Endothelial cell of umbilical vein (primary cell): ENCODE data around the gene CCDC187.

ENCODE experiments used
- CTCF ChIP-seq, 2 donors: IDR thresholded peaks; 1 replicate in 1 of 2; 2 replicates in 1 of 2; pipeline ENCODE4 v1.5.1; 2011; ENCODE audit warnings: low read length in 2 of 2, mild to moderate bottlenecking in 2 of 2, moderate library complexity in 2 of 2, control low read depth in 1 of 2, inconsistent platforms in 1 of 2, low read depth in 1 of 2; ENCODE audit not compliant: insufficient read depth in 1 of 2; ENCODE audit errors: extremely low read depth in 1 of 2
- EZH2 ChIP-seq: IDR thresholded peaks from 2 replicates; pipeline ENCODE4 v1.6.1; 2012; ENCODE audit warnings: borderline replicate concordance, low read depth, mild to moderate bottlenecking, moderate library complexity, low read length, inconsistent platforms; ENCODE audit not compliant: severe bottlenecking
- GATA2 ChIP-seq: IDR thresholded peaks from 2 replicates; pipeline ENCODE4 v1.7.0; 2011; ENCODE audit warnings: low read depth, mild to moderate bottlenecking, moderate library complexity, mixed read lengths, low read length; ENCODE audit not compliant: insufficient read length, insufficient read depth
- JUN ChIP-seq: IDR thresholded peaks from 2 replicates; pipeline ENCODE4 v1.6.1; 2011; ENCODE audit warnings: borderline replicate concordance, low read depth; ENCODE audit not compliant: insufficient read length, insufficient read depth
- MYC ChIP-seq: IDR thresholded peaks from one replicate; pipeline ENCODE4 v1.6.1; 2011; ENCODE audit warnings: mild to moderate bottlenecking, low read depth, low read length
- POLR2A ChIP-seq: IDR thresholded peaks from 2 replicates; pipeline ENCODE4 v1.6.1; 2012; ENCODE audit warnings: low read depth, mild to moderate bottlenecking, control low read depth, low read length
- POLR2AphosphoS5 ChIP-seq: IDR thresholded peaks from 2 replicates; pipeline ENCODE4 v1.6.1; 2012; ENCODE audit warnings: low read depth, mild to moderate bottlenecking, control low read depth, low read length, moderate library complexity; ENCODE audit not compliant: insufficient read depth
- TF ChIP-seq, protein P1 (sequence below): IDR thresholded peaks from 2 replicates; pipeline ENCODE4 v1.6.1; 2011; ENCODE audit not compliant: insufficient read depth, insufficient read length

DNA sequence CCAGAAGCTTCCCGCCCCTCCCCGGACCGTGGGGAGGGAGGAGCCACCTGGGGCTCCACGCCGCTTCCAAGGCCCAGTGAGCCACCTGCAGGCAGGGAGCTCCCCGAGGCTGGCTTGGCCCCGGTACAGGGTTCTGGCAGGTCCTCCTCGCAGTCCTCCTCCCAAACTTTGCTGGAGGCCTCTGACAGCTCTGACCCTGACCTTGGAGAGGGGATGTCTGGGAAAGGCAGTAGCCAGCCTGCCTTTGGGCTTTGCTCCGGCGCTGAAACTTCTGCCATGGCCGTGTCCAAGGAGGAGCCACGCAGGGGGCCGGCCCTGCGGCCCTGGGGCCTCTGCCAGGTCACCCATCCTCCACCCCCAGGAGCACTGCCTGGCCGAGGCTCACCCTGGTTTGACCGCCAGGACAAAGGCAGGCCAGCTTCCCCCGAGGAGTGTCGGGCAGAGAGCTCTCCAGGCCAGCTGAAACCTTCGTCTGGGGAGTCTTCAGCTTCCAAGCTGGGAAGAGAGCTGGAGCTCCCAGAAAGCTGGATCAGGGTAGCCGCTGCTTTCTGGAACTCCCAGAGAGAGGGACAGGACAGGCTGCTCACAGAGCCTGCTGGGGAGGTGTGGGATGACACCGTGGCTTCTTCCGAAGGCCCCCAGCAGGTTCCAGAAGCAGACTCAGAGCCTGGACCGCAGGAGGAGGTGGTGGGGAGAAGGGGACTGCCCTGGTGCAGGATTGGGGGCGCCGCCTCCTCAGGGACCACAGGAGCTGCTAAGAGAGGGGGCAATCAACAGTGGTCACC, 49.3 kb downstream of the CCDC187 start:
- TF ChIP-seq CTCF (IDR thresholded peaks at IDR 0.05; ENCODE audit: extremely low read depth in 1 of 2, insufficient read depth in 1 of 2, low read depth in 1 of 2, low read length in 2 of 2) (no peak), EZH2 (no peak), POLR2A (no peak), POLR2AphosphoS5 (no peak), MYC (no peak), GATA2 (no peak), JUN (no peak)
- TF ChIP-seq, protein P1, sequence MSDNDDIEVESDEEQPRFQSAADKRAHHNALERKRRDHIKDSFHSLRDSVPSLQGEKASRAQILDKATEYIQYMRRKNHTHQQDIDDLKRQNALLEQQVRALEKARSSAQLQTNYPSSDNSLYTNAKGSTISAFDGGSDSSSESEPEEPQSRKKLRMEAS = no peak
